Measurements from ENCODE around the gene PAX6.

PAX6 gene

DNA sequence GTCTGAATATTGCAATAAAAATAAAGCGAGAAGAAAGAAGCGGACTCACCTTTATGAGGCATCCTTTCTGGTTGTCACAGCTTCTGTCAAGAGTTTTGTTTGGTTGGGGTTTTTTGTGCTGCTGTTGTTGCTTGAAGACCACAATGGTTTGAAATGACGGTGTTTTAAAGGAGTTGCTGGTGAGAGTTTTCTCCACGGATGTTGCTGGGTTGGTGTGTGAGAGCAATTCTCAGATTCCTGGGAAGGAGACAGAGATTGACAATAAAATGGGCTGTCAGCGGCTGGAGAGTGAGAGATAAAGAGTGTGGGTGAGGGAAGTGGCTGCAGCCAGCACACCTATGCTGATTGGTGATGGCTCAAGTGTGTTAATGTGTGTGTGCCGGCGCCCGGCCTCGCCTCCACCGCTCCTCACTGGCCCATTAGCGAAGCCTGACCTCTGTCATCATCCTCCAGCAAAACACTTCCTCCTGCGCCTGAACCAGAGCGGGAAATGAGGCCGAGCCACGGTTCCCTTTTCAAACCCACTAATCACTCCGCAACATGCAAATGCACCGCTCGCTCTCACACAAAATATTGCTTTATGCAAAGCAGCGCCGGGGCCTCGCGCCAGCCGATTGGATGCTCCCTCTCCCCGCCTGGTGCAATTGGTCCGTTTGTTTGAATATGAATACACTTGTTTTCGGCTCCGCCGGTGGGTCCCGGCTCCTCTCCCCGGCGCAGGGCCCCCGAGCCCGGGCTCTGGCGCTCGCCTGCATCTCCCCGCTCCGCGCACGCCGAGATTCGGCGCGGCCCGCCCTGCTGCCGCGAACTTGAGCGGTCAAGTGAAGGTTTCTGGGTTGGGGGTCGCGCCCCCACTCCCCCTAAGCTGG is at the start of gene PAX6:
TSS of gene PAX6 (minus strand) at position 544 of the 869 bp plus-strand sequence. CDS start 4,911 bp downstream, outside the sequence.
- in situ Hi-C loops (cut with MboI; ENCODE audit: low sequenced_read_pairs): no loop called here
- peaks cover 26% of the 10 kb centered on the region for H3K4me1 ChIP-seq
- H3K36me3 ChIP-seq (replicated peaks): no peaks in the 10 kb centered on the region
- no peaks in the 10 kb centered on the region for H3K9me3 ChIP-seq
- H3K4me3 ChIP-seq: peak within 1 kb of the TSS; percentile 40
- peaks cover 39% of the 10 kb centered on the region for H3K27me3 ChIP-seq (ENCODE audit: low read depth)
- peak; percentile 90 to 92 for DNase-seq (ENCODE audit: low spot score in 2 of 2)

DNA sequence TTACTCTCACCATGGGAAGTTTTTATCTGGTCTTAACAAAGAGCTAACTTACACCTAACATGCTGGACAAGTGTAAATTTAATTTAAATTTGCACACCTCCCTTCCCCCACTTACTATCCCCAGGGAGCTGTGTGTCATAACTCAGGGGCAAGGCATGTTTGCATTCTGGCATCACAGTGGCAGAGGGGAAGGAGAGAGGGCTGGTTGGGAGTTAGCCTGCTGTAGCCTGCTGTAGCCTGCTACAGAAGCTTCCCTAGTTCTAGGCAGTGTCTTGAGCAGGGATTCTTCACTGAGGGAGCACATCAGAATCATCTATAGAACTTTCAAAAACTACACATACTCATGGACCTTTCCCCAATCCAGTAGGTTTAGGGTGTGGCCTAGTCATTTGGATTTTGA is 49.3 kb upstream of the PAX6 start:
- H3K4me1 ChIP-seq: no peaks in the 10 kb centered on the region
- H3K9me3 ChIP-seq: no peaks in the 10 kb centered on the region
- H3K4me3 ChIP-seq: no peak overlapping the region
- no peak for DNase-seq (ENCODE audit: low spot score in 2 of 2)
- H3K27me3 ChIP-seq (ENCODE audit: low read depth): peaks cover 3% of the 10 kb centered on the region; the same call in 1 of the 2 replicates
- in situ Hi-C loops (cut with MboI; ENCODE audit: low sequenced_read_pairs): loop anchor here (25.0 kb wide), 1 partner anchor 223 kb away; no protein-coding TSS in a partner anchor
- H3K36me3 ChIP-seq (replicated peaks): no peaks in the 10 kb centered on the region

- no peak for DNase-seq (ENCODE audit: low spot score in 2 of 2)
- Histone ChIP-seq H3K4me1 (no peaks in the 10 kb centered on the region), H3K36me3 (replicated peaks) (no peaks in the 10 kb centered on the region), H3K4me3 (no peak overlapping the region), H3K9me3 (no peaks in the 10 kb centered on the region), H3K27me3 (ENCODE audit: low read depth) (no peaks in the 10 kb centered on the region; the same call in none of the 2 replicates)
- in situ Hi-C loops (cut with MboI; ENCODE audit: low sequenced_read_pairs): loop anchor here (25.0 kb wide), 1 partner anchor 219 kb away; no protein-coding TSS in a partner anchor
Observed at GRCh38 chr11:31856248-31856647, 45.1 kb upstream of the PAX6 start.

DNA sequence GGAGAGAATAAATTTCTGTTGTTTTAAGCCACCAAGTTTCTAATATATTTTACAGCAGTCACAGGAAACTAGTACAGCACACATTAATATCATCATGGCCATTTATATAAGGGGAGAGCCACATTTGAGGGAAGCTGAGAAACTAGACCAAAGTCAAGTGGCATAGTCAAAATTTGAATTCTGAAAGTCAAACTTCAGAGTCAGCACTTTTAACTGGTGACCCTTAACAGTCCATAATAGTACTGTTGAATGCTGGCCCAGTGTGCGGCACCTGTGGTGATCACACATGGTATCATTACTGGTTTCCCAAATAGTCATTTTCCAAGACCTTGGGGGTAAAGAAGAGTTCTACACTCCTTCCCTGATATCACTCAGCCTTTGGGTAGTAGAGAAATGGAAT is 44.3 kb upstream of the PAX6 start:
- H3K4me1 ChIP-seq: no peaks in the 10 kb centered on the region
- no peaks in the 10 kb centered on the region for H3K36me3 ChIP-seq (replicated peaks)
- no peaks in the 10 kb centered on the region; the same call in none of the 2 replicates for H3K27me3 ChIP-seq (ENCODE audit: low read depth)
- DNase-seq (ENCODE audit: low spot score in 2 of 2): no peak
- in situ Hi-C loops (cut with MboI; ENCODE audit: low sequenced_read_pairs): loop anchor here (25.0 kb wide), 1 partner anchor 218 kb away; no protein-coding TSS in a partner anchor
- no peak overlapping the region for H3K4me3 ChIP-seq
- no peaks in the 10 kb centered on the region for H3K9me3 ChIP-seq

- DNase-seq (ENCODE audit: low spot score in 2 of 2): no peak
- Histone ChIP-seq H3K9me3 (no peaks in the 10 kb centered on the region), H3K4me3 (no peak overlapping the region), H3K27me3 (ENCODE audit: low read depth) (no peaks in the 10 kb centered on the region; the same call in none of the 2 replicates), H3K4me1 (no peaks in the 10 kb centered on the region), H3K36me3 (replicated peaks) (no peaks in the 10 kb centered on the region)
- in situ Hi-C loops (cut with MboI; ENCODE audit: low sequenced_read_pairs): loop anchor here (25.0 kb wide), 1 partner anchor 213 kb away; no protein-coding TSS in a partner anchor
Observed at GRCh38 chr11:31850365-31850764, 39.2 kb upstream of the PAX6 start.

GRCh38 chr11:31847761-31848160 is 36.6 kb upstream of the PAX6 start:
- in situ Hi-C loops (cut with MboI; ENCODE audit: low sequenced_read_pairs): no loop called here
- Histone ChIP-seq H3K9me3 (no peaks in the 10 kb centered on the region), H3K4me3 (no peak overlapping the region), H3K36me3 (replicated peaks) (no peaks in the 10 kb centered on the region), H3K27me3 (ENCODE audit: low read depth) (no peaks in the 10 kb centered on the region; the same call in 1 of the 2 replicates), H3K4me1 (no peaks in the 10 kb centered on the region)
- DNase-seq (ENCODE audit: low spot score in 2 of 2): no peak

GRCh38 chr11:31845331-31845730 is 34.2 kb upstream of the PAX6 start:
- in situ Hi-C loops (cut with MboI; ENCODE audit: low sequenced_read_pairs): no loop called here
- Histone ChIP-seq H3K27me3 (ENCODE audit: low read depth) (peaks cover 7% of the 10 kb centered on the region), H3K4me3 (no peak overlapping the region), H3K4me1 (no peaks in the 10 kb centered on the region), H3K9me3 (no peaks in the 10 kb centered on the region), H3K36me3 (replicated peaks) (no peaks in the 10 kb centered on the region)
- no peak for DNase-seq (ENCODE audit: low spot score in 2 of 2)

DNA sequence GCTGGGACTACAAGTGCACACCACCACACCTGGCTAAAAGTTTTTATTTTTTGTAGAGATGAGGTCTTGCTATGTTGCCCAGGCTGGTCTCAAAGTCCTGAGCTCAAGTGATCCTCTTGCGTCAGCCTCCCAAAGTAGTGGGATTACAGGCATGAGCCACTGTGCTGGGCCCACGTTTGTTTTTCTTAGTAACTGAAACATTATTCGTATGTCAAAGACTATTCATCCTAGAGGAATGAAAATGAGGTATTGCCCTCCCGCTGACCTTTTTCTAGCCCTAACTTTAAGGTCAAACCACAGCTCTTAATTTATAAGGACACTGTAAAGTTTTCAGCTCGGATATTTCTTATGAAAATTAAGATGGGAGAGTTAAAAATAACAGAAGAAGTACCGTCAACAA is 33.2 kb upstream of the PAX6 start:
- Histone ChIP-seq H3K4me3 (no peak overlapping the region), H3K4me1 (no peaks in the 10 kb centered on the region), H3K27me3 (ENCODE audit: low read depth) (peaks cover 15% of the 10 kb centered on the region), H3K9me3 (no peaks in the 10 kb centered on the region), H3K36me3 (replicated peaks) (no peaks in the 10 kb centered on the region)
- DNase-seq (ENCODE audit: low spot score in 2 of 2): no peak
- in situ Hi-C loops (cut with MboI; ENCODE audit: low sequenced_read_pairs): no loop called here

- Histone ChIP-seq H3K36me3 (replicated peaks) (no peaks in the 10 kb centered on the region), H3K27me3 (ENCODE audit: low read depth) (peaks cover 37% of the 10 kb centered on the region), H3K4me1 (no peaks in the 10 kb centered on the region), H3K4me3 (no peak overlapping the region), H3K9me3 (no peaks in the 10 kb centered on the region)
- no peak for DNase-seq (ENCODE audit: low spot score in 2 of 2)
- in situ Hi-C loops (cut with MboI; ENCODE audit: low sequenced_read_pairs): no loop called here
Observed at GRCh38 chr11:31841435-31841834, 30.3 kb upstream of the PAX6 start.

DNA sequence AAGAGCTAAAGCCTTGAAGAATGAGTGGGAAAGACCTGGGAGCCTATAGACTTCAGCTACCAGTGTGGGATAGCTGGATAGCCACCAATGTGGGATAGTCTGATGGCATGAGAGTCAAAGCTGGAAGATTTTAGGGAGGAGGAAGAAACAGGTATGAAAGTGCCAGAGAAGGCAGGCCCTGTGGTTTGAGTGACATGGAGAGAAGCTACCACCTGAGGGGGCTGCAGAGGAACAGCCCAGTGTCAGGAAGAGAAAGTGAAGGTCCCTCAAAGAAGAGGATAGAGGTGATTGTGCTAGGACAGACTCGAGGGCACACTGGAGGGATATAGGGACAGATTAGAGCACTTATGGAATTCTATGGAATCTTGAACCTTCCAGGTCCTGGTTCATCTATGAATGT is 23.1 kb upstream of the PAX6 start:
- H3K36me3 ChIP-seq (replicated peaks): no peaks in the 10 kb centered on the region
- peaks cover 78% of the 10 kb centered on the region for H3K27me3 ChIP-seq (ENCODE audit: low read depth)
- in situ Hi-C loops (cut with MboI; ENCODE audit: low sequenced_read_pairs): no loop called here
- DNase-seq (ENCODE audit: low spot score in 2 of 2): no peak
- H3K9me3 ChIP-seq: no peaks in the 10 kb centered on the region
- no peak overlapping the region for H3K4me3 ChIP-seq
- H3K4me1 ChIP-seq: peaks cover 8% of the 10 kb centered on the region

DNA sequence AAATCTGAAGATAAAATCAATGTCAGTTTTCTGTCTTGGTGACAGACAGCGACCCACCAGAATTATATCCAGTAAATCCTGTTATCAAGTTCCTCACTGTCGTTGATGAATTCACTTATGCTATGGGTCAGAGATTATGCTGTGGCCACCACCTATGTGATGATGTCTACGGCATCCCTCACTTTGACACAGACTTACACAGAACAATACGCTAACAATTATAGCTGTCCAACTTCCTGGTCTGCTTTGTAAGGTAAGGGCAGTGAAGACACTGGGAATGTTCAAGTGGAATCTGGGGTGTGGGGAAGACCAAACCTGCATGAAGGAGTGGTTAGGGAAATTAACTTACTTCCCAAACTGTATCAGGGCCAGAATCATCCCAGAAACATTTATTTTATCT is 19.3 kb upstream of the PAX6 start:
- Histone ChIP-seq H3K4me1 (peaks cover 8% of the 10 kb centered on the region), H3K27me3 (ENCODE audit: low read depth) (peaks cover 75% of the 10 kb centered on the region), H3K9me3 (no peaks in the 10 kb centered on the region), H3K36me3 (replicated peaks) (no peaks in the 10 kb centered on the region), H3K4me3 (no peak overlapping the region)
- no peak for DNase-seq (ENCODE audit: low spot score in 2 of 2)
- in situ Hi-C loops (cut with MboI; ENCODE audit: low sequenced_read_pairs): no loop called here

DNA sequence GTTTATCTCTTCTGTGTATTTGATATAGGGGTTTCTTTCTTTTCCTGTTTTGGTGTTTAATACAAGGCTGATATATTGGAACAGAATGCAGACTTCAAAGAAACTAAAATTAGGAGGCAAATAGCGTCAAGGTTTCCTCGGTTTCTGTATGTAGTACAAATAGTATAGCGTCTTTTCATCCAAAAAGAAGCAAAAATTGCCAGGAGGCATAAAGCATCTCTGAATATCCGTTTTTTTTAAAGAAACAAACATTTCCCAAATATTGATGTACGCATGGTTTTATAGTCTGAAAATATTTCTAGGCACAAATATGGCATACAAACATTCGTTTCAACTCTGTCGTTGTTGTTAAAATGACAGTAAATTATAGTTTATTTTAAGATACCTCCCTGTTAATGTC is 17.1 kb upstream of the PAX6 start:
- Histone ChIP-seq H3K4me1 (peaks cover 19% of the 10 kb centered on the region), H3K4me3 (no peak overlapping the region), H3K36me3 (replicated peaks) (no peaks in the 10 kb centered on the region), H3K9me3 (no peaks in the 10 kb centered on the region), H3K27me3 (ENCODE audit: low read depth) (peaks cover 63% of the 10 kb centered on the region)
- in situ Hi-C loops (cut with MboI; ENCODE audit: low sequenced_read_pairs): no loop called here
- DNase-seq (ENCODE audit: low spot score in 2 of 2): no peak

DNA sequence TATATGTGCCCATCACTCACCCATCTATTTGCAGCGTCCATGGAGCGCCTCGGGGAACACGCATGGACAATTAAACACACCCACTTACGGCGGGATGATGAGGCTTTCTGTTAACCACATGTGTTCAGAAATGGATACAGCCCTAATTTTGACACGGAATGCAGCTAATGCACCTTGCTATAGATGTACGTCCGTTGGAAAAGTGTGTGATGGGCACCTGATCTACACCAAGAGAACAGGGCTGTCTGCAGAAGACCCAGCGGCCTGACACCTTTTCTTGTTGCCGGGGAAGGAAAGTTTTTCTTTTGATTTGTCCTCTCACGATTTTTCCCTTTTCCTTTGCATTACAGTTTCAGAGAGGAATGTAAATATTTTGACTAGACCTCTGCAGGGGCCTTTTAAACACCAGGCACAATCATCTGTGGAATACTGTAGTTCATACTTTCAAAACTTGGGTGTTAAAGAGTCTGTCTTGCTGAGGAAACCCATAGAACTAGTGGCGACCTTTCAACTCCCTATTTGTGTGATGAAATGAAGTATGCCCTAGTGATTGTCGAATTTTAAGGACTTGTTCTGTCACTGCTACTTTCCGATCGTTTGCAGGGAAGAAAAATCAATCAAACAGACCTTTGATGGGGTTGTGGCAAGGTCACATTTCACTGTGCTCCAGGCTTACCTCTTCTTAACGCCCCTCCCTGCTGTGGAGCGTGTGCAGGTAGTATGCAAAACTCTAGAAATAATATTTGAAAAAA is 16.5 kb upstream of the PAX6 start:
- in situ Hi-C loops (cut with MboI; ENCODE audit: low sequenced_read_pairs): no loop called here
- no peaks in the 10 kb centered on the region for H3K36me3 ChIP-seq (replicated peaks)
- H3K4me3 ChIP-seq: no peak overlapping the region
- H3K27me3 ChIP-seq (ENCODE audit: low read depth): peaks cover 57% of the 10 kb centered on the region
- peaks cover 22% of the 10 kb centered on the region for H3K4me1 ChIP-seq
- H3K9me3 ChIP-seq: no peaks in the 10 kb centered on the region
- DNase-seq (ENCODE audit: low spot score in 2 of 2): no peak

Measured in HAP-1 (cell line).